Hematopoietic multipotent progenitor cell treated with erythropoietin and hydrocortisone succinate and interleukin-3 and kit ligand, for 6 days (in vitro differentiated cells): Measurements from ENCODE around the gene PRKCD.

Experiments used
- DNase-seq: peaks from one replicate; pipeline ENCODE4 v3.0.0-alpha.2; 2015

The PRKCD gene

DNA sequence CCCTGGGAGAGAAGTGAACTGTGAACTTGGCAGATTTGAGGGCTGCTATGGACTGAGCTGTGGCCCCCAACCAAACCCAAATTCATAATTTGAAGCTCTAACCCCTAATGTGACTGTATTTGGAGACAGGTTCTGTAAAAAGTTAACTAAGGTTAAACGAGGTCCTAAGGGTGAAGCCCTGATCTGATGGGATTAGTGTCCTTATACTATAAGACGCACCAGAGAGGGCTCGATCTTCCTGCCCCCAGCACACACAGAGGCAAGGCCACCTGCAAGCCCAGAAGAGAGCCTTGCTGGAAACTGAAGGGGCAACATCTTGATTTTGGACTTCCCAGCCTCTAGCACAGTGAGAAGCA, 60.8 kb downstream of the PRKCD start:
- no peak for DNase-seq

DNA sequence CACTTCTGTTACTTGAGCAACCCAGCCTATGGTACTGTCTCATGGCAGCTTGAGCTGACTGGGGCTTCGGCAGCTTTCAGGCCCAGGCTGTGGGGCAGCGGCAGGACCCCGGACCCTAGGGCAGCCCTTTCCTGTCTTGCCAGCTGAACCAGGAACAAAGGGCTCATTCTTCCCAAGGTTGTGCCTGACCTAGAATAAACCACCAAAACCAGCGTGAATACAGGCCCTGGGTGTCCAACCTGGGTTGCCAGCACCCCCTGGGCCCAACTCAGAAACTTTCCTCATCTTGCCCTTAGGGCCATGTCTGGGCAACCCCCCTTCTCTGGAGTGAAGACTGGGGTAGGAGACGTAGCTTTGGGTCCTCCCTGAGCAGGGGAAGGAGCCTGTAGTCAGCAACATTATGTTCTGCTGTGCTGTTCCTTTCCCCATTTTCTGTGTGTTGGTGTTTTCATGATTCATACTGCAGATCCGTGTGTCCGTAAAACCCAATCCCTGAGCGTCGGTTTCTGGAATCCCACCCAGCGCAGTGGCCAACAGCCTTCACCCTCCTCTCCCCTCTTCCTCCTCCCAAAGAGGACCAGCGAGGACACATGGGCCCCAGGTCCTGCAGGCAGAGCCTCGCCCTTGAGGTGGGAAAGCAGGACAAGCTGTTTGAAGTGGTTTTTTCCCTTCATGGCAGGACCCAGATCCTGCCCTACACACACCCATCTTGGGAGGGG, 61.3 kb downstream of the PRKCD start:
- no peak for DNase-seq

DNA sequence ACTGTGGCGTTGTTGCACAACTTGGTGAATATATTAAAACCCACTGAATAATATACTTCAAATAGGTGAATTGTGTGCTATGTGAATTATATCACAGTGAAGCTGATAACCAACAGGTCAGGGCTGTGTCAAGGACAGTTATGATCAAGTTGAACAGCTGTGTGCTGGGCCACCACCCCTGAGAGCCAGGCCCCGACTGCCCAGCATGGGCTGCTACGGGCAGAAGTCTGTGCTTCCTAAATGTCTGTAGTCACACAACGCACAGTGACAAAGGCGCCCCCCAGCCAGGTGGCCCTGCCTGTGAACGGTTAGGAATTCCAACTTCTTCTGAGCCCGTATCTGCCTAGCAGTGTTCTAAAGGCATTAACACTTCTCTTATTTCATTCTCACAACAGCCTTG, 62.0 kb downstream of the PRKCD start:
- DNase-seq = no peak

DNA sequence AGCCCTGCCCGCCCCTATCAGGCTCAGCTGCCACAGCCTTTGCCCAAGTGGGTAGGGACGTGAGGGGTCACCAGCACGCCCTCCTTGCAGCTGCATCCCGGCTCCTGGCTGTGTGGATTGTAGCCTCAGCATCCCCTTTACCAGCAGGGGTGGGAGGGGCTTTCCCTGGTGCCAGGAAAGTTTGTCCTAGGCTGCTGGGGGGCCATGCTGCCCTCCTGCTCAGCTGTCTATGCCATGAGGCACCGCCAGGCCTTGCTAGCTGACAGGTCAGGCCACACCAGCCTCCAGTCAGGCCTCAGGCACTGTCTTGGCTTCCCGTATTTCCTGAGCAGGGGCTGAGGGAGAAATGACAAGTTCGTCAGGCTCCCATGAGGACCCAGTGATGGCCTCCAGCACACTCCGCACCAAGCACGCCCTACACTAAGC, 62.5 kb downstream of the PRKCD start:
- DNase-seq = no peak

DNA sequence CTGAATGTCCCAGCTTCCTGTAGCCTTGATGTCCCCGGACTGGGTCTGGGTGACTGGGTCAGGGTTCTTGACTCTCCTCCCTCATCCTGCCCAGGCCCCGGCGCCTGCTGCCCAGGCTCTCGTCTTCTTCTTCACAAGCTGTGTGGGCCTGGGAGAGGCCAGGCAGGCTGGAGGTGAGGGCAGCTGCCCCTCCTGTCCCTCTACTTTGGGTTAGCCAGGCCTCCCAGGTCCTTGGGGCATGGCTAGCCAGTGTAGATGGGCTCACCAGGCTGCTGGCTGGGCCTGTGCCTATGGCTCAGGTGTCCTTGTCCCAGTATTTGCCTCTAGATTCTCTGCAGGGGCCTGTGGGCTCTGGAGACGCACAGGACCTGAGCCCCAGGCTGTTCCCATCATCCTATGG, 63.0 kb downstream of the PRKCD start:
- no peak for DNase-seq

DNA sequence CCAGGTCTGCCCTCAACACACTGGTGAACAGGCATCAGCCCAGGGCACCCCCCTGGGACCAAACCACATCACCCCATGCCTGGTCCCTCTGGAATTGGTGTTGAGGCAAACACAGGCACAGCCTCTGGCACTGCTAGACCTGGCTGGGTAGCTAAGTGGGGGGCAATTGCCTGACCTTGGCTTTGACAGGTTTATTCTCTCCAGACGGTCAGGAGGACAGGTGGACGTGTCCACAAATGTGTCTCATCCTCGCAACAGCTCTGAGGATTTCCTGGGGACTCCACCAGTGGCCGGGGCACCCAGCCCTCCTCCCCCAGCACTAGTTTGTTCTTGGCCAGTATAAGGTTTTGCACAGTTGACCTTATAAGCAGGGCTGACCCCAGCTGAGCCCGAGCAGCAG, 63.5 kb downstream of the PRKCD start:
- DNase-seq = no peak

DNA sequence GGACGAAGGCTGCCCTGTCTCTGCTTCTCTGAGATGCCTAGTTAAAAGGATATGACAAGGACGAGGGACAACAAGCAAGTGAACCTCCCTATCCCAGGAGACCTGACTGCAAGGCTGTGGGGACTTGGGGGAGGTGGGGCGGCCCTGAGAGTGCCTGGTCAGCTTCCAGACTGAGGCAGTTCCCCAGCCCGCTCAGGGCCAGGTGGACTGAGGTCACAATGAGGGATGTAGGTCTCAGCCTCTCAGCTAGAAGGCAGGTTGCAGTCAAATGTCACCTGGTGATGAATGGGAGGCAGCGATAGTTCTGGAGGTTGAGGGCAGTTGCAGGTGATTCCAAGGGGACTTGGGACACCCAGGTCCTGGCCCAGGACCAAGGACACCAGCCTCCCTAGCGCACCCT, 64.2 kb downstream of the PRKCD start:
- DNase-seq = no peak

DNA sequence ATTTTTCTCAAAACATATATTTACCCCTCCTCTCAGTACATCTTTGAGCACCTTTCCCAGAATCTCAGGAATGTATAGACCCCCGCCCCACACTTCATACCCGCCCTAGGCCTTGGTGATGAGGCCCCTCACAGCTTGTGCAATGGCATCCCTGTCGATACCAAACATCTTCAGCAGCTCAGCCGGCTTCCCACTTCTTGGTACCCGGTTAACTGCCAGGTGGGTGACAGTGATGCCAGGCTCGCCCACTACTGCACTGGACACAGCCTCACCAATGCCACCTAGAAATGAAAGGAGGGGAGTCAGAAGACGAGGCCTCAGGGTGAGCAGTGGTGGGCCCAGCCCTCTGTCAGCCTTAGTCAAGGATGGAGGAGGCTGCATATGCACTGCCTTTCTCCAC, 64.6 kb downstream of the PRKCD start:
- no peak for DNase-seq

DNA sequence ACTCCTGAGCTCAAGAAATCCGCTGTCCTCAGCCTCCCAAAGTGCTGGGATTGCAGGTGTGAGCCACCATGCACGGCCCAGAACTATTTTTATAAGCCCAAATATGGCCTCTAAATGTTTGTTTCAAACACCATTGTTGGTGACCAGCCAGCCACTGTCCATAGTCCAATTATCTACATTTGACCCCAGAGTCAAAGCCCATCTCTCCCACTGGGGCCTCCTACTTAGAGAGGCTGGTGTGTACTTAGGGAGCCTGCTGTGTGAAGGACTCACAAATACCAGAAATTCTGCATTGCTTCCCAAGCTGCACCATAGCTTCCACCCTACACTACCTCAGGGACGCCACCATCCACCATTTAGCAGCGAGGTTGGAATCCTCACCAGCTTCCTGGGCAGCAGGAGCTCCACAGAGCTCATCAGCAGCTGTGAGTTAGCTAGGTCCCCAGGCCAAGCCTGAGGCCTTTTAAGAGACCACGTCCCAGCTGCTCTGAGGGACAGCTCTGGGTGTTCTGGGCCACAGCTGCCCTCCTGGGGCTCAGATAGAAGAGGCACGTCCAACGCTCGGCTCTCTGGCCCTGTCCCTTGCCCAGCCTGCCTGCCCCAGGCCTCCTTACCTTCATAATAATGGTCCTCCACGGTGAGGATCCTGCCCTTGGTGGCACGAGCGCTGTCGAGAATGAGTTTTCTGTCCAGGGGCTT, 65.3 kb downstream of the PRKCD start:
- no peak for DNase-seq

DNA sequence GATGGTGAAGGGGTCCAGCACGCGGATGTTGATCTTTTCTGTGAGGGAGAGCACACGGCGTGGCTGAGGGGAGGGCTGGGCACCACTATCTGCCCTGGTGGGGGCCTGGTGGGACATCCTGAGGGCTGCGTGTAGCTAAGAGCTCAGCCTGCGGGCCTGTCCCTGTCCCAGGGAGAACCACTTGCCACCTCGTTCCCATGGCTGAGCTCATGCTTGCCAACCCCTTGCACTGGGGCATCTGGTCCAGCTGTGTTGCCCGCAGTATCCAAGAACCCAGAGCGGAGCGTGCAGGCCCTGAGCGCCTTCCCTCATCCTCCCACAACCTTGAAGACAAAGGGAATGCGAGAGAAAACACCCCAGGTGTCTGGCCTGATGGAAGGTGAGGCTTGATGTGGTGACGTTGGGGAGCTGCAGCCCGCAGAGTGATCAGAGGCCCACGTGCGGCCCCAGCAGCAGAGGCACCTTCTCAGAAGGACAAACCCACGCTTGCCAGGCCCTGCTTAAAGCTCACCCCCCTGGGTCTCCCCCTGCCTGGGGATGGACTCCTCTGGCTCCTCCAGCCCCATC, 65.9 kb downstream of the PRKCD start:
- DNase-seq = no peak

DNA sequence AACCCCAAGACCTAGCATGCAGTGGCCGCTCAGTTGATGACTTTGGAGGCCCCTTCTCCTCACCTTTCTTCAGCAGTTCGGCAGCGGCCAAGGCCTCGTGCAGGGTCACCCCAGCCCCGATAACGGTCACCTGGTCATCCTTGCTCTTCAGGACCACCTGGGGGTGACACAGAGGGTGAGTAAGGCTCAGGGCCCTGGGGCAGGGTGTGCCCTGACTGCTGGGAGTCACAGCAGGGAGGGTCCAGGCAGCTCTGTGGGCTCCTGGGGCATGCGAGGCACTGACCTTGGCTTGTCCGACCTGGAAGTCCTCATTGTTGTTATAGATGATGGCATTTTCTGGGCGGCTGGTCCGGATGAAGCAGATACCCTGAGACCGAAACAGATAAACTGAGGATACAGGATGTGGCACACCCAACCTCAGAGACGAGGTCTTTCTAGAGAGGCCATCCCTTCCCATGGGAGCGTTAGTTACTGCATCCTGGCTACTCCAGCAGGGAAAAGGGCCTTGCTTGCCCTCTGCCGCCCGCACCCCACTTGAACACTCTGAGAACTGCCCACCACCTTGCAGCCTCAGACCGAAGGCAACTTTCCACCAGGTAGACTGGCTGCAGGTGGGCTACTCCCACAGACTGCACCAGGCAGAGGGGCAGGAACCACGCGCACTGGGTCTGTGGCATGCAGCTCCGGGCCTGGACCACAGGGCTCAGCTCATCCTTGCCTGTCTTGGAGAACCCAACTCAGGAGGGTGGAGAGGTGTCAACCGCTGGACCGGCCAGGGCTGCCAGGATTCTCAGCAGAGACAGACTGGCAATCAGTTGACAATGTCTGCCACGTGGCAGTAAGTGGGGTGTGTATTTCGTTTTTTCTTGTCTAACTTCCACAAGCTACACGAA, 67.2 kb downstream of the PRKCD start:
- no peak for DNase-seq

DNA sequence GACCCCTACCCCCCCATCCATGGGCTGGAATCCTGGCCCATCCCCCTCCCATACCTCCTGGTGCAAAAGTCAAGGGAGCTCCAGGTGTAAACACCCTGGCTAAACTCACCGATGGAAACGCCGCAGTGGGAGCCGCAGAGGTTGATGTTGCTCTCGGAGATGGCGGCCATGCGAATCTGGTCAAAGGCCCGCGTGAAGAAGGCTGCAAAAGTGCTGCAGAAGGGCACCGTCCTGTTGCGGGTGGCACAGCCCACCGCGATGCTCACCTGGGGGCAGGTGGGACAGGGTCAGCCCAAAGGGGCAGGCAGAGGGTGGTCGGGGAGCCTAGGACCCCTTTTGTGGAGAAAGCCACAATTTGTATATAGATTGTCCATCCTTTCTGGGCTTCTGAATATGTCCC, 68.2 kb downstream of the PRKCD start:
- no peak for DNase-seq

DNA sequence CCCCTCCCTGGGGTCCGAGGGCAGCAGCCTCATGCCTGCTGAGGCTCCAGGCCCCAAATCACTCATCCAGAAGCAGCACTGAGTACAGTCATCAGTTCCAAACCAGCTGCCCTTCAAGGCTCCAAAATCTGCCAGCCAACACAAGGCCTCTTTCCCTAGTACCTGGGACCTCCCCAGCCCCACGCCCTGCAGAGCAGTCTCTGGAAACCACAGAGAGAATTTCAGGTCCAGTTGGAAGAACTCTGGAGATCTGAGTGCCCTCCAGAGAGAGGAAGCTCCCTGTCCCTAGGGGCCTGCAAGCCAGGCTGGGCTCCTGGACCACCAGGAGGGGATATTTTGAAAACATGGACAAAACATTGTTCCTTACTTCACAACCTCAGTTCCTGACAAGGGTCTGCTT, 68.6 kb downstream of the PRKCD start:
- no peak for DNase-seq

DNA sequence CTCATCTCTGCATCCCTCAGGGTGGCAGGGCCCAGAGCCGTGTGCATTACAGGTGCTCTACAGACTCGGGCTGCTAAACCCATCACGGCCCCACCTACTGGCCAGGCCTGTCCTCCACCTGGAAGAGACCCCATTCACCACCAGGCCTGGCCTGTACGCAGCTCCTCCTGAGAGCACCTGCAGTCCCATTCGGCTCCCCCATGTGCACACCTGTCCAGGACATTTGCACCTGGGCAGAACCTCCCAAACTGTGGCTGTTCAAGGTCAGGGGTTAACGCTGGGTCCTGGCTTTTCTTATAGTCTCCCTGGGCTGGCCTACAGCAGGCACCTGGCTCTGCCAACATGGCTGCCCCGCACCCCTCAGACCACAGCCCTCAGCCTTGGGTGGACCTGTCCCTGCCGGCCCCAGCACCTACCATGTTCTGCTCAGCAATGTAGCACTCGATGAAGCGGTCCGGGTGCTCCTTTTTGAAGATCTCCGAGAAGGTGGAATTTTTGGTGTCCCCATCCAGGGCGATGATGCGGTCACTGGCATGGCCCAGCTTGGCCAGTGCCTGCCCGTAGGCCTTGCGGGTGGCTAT, 69.1 kb downstream of the PRKCD start:
- DNase-seq = no peak

DNA sequence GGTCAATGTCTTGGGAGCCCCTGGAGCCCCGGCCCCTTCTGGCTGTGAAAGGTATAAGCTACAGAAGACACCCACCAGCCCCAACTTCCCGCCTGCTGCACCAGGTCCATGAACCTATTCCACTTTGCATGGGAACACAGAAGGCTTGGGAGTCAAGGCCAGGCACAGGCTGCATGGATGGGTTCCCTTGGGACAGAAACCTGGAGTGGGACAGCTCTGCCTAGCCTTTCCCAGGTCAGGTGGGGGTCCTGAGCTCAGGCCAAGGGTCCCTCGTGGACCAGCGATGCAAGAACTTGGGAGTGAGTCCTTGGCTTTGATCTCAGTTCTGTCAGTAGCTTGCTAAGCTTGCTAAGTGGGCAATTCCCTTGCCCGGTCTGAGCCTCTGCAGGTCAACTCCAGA, 69.8 kb downstream of the PRKCD start:
- DNase-seq = no peak

DNA sequence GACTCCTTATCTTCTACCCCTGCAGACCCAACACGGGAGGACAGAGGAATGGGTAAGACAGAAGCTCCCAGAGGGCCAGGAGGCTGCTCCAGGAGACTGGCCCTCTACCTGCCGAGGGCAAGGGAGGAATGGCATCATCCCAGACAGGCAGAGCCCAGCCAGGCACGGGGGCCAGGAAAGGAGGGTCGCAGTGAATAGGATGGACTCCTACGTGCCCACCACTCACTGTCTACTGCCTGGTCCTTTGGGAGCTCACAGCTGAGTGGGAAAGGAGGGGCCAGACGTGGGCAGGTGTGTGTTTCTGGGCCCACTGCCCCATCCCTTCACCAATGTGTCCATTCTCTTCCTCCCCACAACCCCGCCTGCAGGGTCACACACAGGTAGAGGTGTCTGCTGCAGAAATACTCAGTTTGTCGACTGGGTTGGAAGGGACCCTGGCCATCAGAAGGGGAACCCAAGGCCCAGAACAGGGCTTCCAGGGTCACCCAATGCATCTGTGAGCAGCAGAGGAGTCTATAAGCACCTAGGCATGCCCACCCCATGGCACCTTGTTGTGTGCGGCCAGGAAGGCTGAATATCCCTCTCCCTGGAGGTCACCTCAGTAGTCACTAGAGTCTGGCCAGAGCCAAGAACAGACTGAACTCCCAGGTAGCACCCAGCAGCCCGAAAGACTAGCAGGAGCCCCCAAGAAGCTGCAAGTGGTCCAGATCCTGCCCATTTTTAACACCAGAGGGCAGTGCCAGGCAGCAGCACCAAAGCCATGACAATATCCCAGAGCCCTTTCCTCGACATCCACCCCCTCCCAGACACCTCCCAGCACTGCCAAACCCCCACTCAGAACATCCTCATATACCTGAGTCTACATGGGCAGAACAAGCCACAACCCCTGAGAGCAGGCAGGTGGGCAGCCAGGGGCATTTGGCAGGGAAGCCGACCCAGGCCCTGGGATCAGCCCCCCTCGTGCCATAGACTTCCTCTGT, 70.8 kb downstream of the PRKCD start:
- DNase-seq = no peak

DNA sequence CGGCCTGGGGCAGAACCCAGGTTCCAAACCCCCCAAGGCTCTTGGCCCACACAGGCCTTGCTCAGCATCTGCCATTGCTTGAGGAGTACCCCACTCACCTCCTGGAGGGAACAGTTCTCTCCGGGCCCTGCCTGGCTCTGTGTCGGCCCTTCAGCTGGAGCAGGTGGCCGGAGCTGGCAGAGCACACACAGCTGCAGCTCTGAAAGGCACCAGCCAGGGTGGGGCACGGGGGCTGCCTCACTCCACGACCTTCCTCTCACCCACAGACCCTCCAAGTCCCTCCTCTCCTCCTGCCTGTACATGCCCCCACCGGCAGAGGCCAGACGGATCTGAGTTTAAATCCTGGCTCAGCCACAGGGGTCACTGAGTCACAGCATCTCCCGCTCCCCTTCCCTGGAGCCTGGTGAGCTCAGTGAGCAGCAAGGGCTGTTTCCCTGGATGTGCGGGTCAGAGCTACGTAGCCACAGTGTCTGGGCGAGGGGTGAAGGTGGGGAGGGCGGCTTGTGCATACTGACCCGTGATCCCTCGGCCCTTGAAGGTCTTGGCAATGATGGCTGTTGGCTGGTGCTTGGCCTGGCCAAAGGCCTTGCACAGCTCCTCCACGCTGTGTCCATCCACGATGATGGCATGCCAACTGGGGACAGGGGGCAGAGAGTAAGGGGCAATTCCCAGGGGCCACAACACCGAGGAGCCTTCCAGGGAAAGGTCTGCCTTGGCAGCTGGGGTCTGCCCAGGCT, 71.8 kb downstream of the PRKCD start:
- no peak for DNase-seq

DNA sequence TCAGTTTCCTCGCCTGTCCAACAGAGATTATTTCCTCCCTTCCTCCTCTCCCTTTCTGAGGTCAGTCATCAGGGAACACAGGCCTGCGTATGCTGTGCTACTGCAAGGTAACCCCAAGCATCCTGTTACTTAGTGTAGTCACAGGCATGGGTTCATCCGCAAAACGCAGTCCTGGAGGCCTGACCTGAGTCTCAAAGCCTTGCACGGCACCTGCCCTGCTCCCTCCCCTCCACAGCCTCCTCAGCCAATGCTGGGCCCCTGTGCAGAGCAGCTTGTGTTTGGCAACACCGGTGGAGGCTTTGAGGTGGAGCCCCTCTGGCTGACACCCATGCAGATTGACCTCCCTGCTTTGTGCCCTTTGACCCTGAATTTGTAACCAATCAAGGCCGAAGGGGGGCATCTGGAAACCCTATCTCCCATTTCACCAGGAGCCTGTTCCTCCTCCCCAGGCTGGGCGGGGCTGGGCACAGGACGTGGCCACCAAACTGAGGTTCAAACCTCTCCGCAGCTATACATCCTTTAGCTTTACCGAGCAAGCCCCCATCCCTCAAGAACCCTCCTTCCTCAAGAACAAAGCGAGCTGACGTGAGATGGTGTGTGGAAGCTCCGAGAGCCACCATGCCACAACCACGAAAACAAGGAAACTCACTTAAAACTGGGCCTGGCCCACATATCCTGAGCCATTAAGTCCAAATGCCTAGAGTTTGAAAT, 73.3 kb downstream of the PRKCD start:
- no peak for DNase-seq

DNA sequence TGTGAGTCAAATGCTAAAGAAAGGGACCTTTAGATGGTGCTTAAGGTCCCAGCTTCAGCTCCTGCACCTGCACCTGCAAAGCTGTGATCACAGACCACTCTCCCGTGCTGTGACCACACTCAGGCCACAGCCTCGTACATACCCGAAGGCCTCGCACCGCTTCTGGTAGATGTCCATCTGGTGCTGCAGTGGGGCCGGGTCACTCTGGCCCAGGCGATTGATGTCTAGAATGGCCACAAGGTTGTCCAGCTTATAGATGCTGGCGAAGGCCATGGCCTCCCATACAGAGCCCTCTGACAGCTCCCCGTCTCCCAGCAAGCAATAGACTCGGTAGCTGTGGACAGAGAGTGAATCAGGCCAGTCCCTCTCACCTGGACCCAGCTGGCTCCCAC, 73.8 kb downstream of the PRKCD start:
- DNase-seq = no peak

DNA sequence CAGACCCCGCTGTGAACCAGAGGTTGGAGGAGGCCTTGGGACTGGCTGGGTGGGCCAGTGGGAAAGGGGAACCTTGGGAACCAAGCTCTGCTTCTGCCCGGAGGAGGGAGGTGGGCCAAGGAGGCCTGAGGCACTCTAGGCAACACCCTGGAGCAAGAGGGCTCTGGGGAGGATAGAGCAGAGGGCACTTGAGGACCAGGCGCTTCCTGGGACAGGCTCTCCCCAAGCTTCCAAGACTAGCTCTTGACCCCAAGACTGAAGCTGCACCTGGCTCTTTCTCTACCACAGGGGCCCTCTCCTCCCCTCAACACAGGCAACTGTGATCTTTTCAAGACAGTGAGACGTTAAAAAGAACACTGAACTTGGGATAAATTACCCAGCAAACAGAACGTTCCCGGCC, 74.5 kb downstream of the PRKCD start:
- DNase-seq = no peak
